ENCODE data around the gene DGKH. TPM values are rescaled to one million over a fixed set of nuclear protein-coding genes. Genes with fewer than 3 reads are reported as not detected.

DGKH gene
- total and polyA plus RNA-seq, 11 donors, result 1.8 to 13.1 (median 7.4) TPM

DNA sequence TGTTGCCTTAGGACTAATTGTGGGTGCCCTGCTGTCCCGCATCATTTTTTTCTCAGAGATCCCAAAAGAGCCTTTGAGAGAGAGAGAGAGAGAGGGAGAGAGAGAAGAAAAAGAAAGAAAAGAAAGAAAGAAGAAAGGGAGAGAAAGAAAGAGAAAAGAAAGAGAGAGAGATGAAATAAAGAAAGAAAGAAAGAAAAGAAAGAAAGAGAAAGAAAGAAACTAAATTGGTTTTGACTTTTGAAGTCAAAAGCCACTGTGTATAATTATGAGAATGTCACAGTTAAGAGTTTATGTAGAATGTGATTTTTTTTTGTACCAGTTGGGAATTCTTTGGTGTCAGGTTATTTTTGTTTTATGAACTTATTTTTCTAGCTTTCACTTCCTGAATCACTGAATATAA is 180.1 kb downstream of the DGKH start:
- 88 to 95% (median 94%) methylated on average over 1 of the region's 1 CpG for WGBS, 4 donors
- no peak overlapping the region for H3K27ac ChIP-seq
- H3K9me3 ChIP-seq, result no peaks in the 10 kb centered on the region
- no peak for ATAC-seq
- no peak for TF ChIP-seq POLR2A (IDR thresholded peaks at IDR 0.05)
- no peak for DNase-seq
- no peaks in the 10 kb centered on the region for H3K27me3 ChIP-seq
- H3K4me1 ChIP-seq, result no peaks in the 10 kb centered on the region
- intact Hi-C loops (cut with DNase I), result no loop called here
- H3K4me3 ChIP-seq, result no peak overlapping the region
- peaks cover 0 to 43% (median 29%) of the 10 kb centered on the region in 9 donors for H3K36me3 ChIP-seq

DNA sequence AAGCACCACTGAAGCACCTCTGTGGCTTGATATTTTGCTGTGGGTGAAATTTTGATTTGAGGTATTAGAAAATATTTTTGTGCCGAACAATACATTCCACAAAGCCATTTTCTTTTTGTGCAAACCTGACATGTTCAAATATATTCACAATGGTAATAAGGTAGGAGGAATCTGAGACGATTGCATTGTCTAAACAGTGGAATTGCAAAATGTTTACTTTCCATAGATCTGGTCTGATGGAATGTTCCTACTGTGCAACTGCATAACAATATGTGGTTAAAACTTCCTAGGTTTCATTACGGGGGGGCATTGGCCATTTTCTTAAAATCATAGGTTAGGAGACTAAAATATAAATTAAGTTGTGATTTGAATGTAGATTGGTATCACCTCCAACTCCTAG is 180.8 kb downstream of the DGKH start:
- TF ChIP-seq POLR2A (IDR thresholded peaks at IDR 0.05) (no peak), CTCF (IDR thresholded peaks at IDR 0.05) (no peak)
- no peaks in the 10 kb centered on the region for H3K27me3 ChIP-seq
- no peaks in the 10 kb centered on the region for H3K4me1 ChIP-seq
- peaks cover 0 to 35% (median 22%) of the 10 kb centered on the region in 9 donors for H3K36me3 ChIP-seq
- intact Hi-C loops (cut with DNase I), result no loop called here
- DNase-seq (no peak), ATAC-seq (no peak)
- no peaks in the 10 kb centered on the region for H3K9me3 ChIP-seq
- no peak overlapping the region for H3K4me3 ChIP-seq
- no peak overlapping the region for H3K27ac ChIP-seq
- WGBS, 4 donors, result 77 to 94% (median 94%) methylated on average over 3 of the region's 3 CpGs

- Histone ChIP-seq H3K27me3 (no peaks in the 10 kb centered on the region), H3K9me3 (no peaks in the 10 kb centered on the region), H3K27ac (no peak overlapping the region), H3K4me1 (peaks cover 0 to 3% (median 0%) of the 10 kb centered on the region in 12 donors), H3K4me3 (no peak overlapping the region), H3K36me3 (peaks cover 0 to 20% (median 9%) of the 10 kb centered on the region in 9 donors)
- no peak for ATAC-seq
- 91 to 96% (median 96%) methylated on average over 4 of the region's 4 CpGs for WGBS, 4 donors
- no peak for DNase-seq
- no peak for TF ChIP-seq POLR2A (IDR thresholded peaks at IDR 0.05)
- no peak for TF ChIP-seq CTCF (IDR thresholded peaks at IDR 0.05)
- intact Hi-C loops (cut with DNase I), result no loop called here
Measured at GRCh38 chr13:42232671-42233070, 184.2 kb downstream of the DGKH start.

GRCh38 chr13:42233726-42234125 is 185.3 kb downstream of the DGKH start:
- H3K4me1 ChIP-seq, result peaks cover 0 to 6% (median 0%) of the 10 kb centered on the region in 12 donors
- DNase-seq, result no peak
- no peak overlapping the region for H3K4me3 ChIP-seq
- no peak for TF ChIP-seq POLR2A (IDR thresholded peaks at IDR 0.05)
- no peak for TF ChIP-seq CTCF (IDR thresholded peaks at IDR 0.05)
- no peaks in the 10 kb centered on the region for H3K27me3 ChIP-seq
- H3K9me3 ChIP-seq, result no peaks in the 10 kb centered on the region
- no peak for ATAC-seq
- no peak overlapping the region for H3K27ac ChIP-seq
- 61 to 80% (median 73%) methylated on average over 1 of the region's 1 CpG for WGBS, 4 donors
- intact Hi-C loops (cut with DNase I), result no loop called here
- peaks cover 0 to 20% (median 9%) of the 10 kb centered on the region in 9 donors for H3K36me3 ChIP-seq

- no peak overlapping the region for H3K4me3 ChIP-seq
- DNase-seq (no peak), ATAC-seq (no peak)
- intact Hi-C loops (cut with DNase I), result no loop called here
- peaks cover 0 to 6% (median 0%) of the 10 kb centered on the region in 12 donors for H3K4me1 ChIP-seq
- H3K27ac ChIP-seq, result no peak overlapping the region
- no peak for TF ChIP-seq CTCF (IDR thresholded peaks at IDR 0.05)
- TF ChIP-seq POLR2A (IDR thresholded peaks at IDR 0.05), result no peak
- no peaks in the 10 kb centered on the region for H3K27me3 ChIP-seq
- no peaks in the 10 kb centered on the region for H3K9me3 ChIP-seq
- H3K36me3 ChIP-seq, result no peaks in the 10 kb centered on the region
- WGBS, 4 donors, result 92 to 96% (median 94%) methylated on average over 1 of the region's 1 CpG
Measured at GRCh38 chr13:42239161-42239560, 190.7 kb downstream of the DGKH start.
